ENCODE results near the gene ATAD3B.
"Not testable (repeated sequence)": the region's sequence is repeated elsewhere in the genome, so short reads cannot be mapped to it uniquely, and the experiment has no call there.

ATAD3B gene

DNA sequence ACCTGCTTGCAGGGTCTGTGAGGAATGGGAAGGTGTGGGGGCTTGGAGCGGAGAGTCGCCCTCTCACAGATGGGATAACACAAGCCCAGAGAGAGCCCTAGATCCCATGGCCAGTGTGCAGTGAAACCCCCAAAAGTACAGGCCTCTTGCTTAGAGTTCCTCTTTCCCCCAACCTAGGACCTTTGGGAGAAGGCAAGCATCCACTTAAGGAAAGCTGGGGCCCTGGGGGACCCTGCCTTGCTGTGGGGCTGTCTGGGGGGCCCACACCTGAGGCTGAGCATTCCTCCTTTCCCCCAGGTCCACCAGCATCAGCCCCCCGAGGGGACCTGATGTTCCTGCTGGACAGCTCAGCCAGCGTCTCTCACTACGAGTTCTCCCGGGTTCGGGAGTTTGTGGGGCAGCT lies 34.9 kb upstream of the ATAD3B start:
- no peak for DNase-seq (ENCODE audit: low spot score in 2 of 2)

GRCh38 chr1:1437033-1437903 lies 34.3 kb upstream of the ATAD3B start:
- in situ Hi-C loops (cut with MboI; ENCODE audit: low sequenced_read_pairs): loop anchor here (5.0 kb wide), 1 partner anchor 35 kb away; no protein-coding TSS in a partner anchor
- H3K36me3 ChIP-seq (replicated peaks): peaks cover 7% of the 10 kb centered on the region
- no peaks in the 10 kb centered on the region for H3K9me3 ChIP-seq
- H3K4me1 ChIP-seq: peaks cover 28% of the 10 kb centered on the region
- H3K4me3 ChIP-seq: peak overlapping the region; percentile 56
- DNase-seq (ENCODE audit: low spot score in 2 of 2): no peak
- H3K27me3 ChIP-seq (ENCODE audit: low read depth): no peaks in the 10 kb centered on the region

More for the DNA sequence above, 34.9 kb upstream of the ATAD3B start:
- Histone ChIP-seq H3K27me3 (ENCODE audit: low read depth) (no peaks in the 10 kb centered on the region), H3K4me3 (peak overlapping the region; percentile 56), H3K36me3 (replicated peaks) (peaks cover 7% of the 10 kb centered on the region), H3K9me3 (no peaks in the 10 kb centered on the region), H3K4me1 (peaks cover 28% of the 10 kb centered on the region)
- in situ Hi-C loops (cut with MboI; ENCODE audit: low sequenced_read_pairs): loop anchor here (5.0 kb wide), 1 partner anchor 34 kb away; no protein-coding TSS in a partner anchor

- Histone ChIP-seq H3K9me3 (no peaks in the 10 kb centered on the region), H3K27me3 (ENCODE audit: low read depth) (no peaks in the 10 kb centered on the region), H3K4me1 (peaks cover 28% of the 10 kb centered on the region), H3K36me3 (replicated peaks) (peaks cover 7% of the 10 kb centered on the region), H3K4me3 (no peak overlapping the region)
- no peak for DNase-seq (ENCODE audit: low spot score in 2 of 2)
- in situ Hi-C loops (cut with MboI; ENCODE audit: low sequenced_read_pairs): loop anchor here (5.0 kb wide), 1 partner anchor 36 kb away; no protein-coding TSS in a partner anchor
These were observed 33.6 kb upstream of the ATAD3B start for GRCh38 chr1:1437904-1438376.

GRCh38 chr1:1438531-1439381 lies 32.8 kb upstream of the ATAD3B start:
- Histone ChIP-seq H3K36me3 (replicated peaks) (peaks cover 7% of the 10 kb centered on the region), H3K4me1 (peaks cover 21% of the 10 kb centered on the region), H3K27me3 (ENCODE audit: low read depth) (no peaks in the 10 kb centered on the region), H3K9me3 (no peaks in the 10 kb centered on the region), H3K4me3 (no peak overlapping the region)
- no peak for DNase-seq (ENCODE audit: low spot score in 2 of 2)
- in situ Hi-C loops (cut with MboI; ENCODE audit: low sequenced_read_pairs): loop anchor here (5.0 kb wide), 1 partner anchor 36 kb away; no protein-coding TSS in a partner anchor

DNA sequence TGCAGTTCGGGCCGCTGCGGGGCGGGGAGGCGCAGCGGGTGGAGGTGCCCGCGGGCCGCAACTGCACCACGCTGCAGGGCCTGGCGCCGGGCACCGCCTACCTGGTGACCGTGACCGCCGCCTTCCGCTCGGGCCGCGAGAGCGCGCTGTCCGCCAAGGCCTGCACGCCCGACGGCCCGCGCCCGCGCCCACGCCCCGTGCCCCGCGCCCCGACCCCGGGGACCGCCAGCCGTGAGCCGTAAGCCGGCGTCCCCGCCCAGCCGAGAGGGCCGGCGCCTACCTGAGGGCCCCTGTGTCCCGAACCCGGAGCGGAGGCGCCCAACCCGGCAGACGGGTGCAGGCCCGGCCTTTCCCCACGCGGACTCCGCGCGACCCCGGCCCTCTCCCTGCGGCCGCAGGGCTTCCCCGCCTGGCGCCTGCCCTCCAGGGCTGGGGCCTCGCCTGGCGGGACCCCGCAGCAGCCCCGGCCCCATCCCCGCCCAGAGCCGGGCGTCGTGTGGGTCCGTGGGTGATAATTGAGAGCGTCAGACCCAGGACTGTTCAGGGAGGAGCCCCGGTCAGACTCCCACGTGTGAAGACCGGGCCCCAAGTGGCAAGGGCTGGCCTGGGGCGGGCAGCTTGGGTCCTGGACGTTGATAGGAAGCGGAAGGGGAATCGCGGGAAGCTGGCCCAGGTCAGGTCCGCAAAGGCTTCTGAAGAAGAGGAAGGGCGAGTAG lies 31.9 kb upstream of the ATAD3B start:
- DNase-seq (ENCODE audit: low spot score in 2 of 2): no peak
- Histone ChIP-seq H3K9me3 (no peaks in the 10 kb centered on the region), H3K4me1 (peaks cover 17% of the 10 kb centered on the region), H3K27me3 (ENCODE audit: low read depth) (no peaks in the 10 kb centered on the region), H3K36me3 (replicated peaks) (peaks cover 7% of the 10 kb centered on the region), H3K4me3 (no peak overlapping the region)
- in situ Hi-C loops (cut with MboI; ENCODE audit: low sequenced_read_pairs): loop anchor here (5.0 kb wide), 1 partner anchor 37 kb away; no protein-coding TSS in a partner anchor

DNA sequence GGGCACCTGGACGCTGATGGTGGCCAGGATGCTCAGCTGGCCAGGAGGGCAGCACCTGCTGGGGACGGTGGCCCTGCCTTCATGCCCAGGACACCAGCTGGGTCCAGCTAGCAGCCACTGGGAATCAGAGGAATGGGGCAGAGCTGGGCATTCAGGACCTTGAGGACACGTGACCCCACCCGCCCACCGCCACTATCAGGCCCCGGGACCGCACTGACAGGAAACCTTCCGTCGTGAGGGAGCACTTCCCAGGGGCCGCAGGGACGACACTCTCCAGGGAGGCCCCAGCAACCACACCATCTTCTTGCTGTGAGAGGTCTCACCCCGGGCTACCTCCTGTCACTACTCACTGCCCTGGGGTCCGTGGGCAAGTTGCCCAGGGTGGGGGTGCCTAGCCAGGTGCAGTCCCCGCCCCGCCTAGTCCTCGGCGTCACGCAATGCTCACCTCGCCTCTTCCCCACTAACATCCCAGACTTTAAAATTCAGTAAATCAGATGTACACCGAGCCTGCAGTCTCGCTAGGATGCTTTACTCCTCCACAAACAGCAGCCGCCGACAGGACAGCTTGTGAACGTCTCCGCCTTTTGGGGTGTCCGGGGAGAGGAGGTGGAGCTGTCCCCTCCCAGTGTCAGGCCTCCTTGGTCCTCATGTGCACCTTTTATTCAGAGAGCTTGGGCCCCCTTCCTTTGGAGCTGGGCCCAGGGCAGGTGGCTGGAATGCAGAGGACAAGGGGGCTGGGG lies 31.1 kb upstream of the ATAD3B start:
- in situ Hi-C loops (cut with MboI; ENCODE audit: low sequenced_read_pairs): no loop called here
- Histone ChIP-seq H3K4me3 (no peak overlapping the region), H3K9me3 (no peaks in the 10 kb centered on the region), H3K36me3 (replicated peaks) (peaks cover 7% of the 10 kb centered on the region), H3K27me3 (ENCODE audit: low read depth) (no peaks in the 10 kb centered on the region), H3K4me1 (peaks cover 12% of the 10 kb centered on the region)
- no peak for DNase-seq (ENCODE audit: low spot score in 2 of 2)

- H3K4me1 ChIP-seq: peaks cover 11% of the 10 kb centered on the region
- in situ Hi-C loops (cut with MboI; ENCODE audit: low sequenced_read_pairs): no loop called here
- no peaks in the 10 kb centered on the region for H3K27me3 ChIP-seq (ENCODE audit: low read depth)
- peaks cover 7% of the 10 kb centered on the region for H3K36me3 ChIP-seq (replicated peaks)
- H3K4me3 ChIP-seq: no peak overlapping the region
- DNase-seq (ENCODE audit: low spot score in 2 of 2): peak; percentile 46 to 82
- no peaks in the 10 kb centered on the region for H3K9me3 ChIP-seq
These were observed 30.3 kb upstream of the ATAD3B start for GRCh38 chr1:1441002-1441888.

DNA sequence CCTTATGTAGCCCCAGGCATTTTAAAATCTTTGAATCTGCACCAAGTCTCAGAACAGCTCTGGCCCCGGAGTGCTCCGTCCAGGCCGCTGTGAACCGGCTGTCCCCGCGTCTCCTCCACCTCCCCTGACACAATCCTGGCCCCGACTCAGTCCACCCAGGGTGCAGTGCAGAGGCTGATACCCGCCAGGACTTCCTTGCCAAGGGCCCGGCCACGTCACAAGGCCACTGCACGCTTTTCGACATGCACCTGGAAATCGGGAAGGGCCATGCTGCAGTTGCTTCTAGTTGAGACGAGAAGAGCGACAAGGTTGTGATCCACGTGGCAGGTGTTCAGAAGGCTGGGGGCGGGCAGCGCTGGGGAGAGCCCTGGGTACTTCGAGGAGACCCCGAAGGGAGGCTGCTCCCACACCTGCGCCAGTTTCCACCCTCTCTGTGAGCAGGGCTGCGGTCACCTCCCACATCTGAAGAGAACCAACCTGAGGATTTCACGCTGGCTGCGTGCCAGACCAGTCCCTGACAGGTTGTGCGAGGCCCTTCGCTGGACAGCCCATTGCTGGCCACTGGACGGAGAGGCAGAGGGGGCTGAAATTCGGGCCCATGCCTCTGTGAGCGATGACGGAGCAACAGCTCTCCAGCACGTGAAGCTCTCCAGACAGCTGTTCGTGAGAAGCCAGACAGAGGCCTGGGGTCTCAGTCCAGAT lies 29.3 kb upstream of the ATAD3B start:
- Histone ChIP-seq H3K4me3 (no peak overlapping the region), H3K4me1 (peaks cover 6% of the 10 kb centered on the region), H3K9me3 (no peaks in the 10 kb centered on the region), H3K27me3 (ENCODE audit: low read depth) (no peaks in the 10 kb centered on the region), H3K36me3 (replicated peaks) (peaks cover 7% of the 10 kb centered on the region)
- no peak for DNase-seq (ENCODE audit: low spot score in 2 of 2)
- in situ Hi-C loops (cut with MboI; ENCODE audit: low sequenced_read_pairs): no loop called here

DNA sequence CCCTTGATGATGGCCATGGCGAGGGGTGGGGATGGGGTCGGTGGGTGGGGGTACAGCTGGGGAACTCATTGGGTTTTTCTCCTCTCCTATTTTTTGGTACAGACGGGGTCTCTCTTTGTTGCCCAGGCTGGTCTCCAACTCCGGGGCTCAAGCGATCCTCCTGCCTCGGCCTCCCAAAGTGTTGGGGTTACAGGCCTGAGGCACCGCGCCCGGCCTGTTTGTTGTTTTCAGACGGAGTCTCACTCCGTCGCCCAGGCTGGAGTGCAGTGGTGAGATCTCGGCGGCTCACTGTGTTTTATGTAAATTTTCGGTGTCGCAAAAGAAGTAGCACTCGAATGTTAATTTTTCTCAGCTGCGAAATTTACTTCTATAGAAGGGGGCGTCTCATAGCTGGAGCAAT lies 24.9 kb upstream of the ATAD3B start:
- H3K4me3 ChIP-seq; DNase-seq (ENCODE audit: low spot score in 2 of 2); H3K36me3 ChIP-seq (replicated peaks); in situ Hi-C loops (cut with MboI; ENCODE audit: low sequenced_read_pairs); H3K9me3 ChIP-seq; H3K4me1 ChIP-seq; H3K27me3 ChIP-seq (ENCODE audit: low read depth): not testable (repeated sequence)

DNA sequence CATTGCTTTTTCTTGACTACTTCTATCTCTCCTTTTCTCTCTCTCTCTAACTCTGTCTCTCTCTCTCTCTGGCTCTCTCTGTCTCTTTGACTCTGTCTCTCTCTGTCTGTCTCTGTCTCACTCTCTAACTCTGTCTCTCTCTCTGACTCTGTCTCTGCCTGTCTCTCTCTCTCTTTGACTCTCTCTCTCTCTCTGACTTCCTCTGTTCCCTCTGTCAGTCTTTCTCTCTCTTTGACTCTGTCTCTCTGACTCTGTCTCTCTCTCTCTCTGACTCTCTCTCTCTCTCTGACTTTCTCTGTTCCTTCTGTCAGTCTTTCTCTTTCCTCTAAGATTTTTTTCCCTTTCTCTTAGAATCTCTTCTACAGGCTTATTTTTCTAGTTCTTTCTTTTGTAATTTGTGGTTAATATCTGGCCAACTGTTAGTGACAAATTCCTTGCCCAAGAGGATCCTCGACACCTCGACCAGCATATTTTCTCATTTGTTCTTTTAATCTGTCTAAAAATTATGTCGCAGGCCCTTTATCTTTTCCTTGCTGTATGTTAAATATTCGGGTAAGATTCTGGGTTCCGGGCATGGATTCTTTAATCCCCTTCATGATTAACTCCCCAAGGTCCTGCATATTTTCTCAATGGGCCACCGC lies 22.3 kb upstream of the ATAD3B start, which contains the start of gene ATAD3C:
Gene ATAD3C, plus strand, starts transcription at position 591 of the 641 bp plus-strand sequence. CDS start 995 bp downstream, outside the sequence.
- H3K4me1 ChIP-seq: no peaks in the 10 kb centered on the region
- no peaks in the 10 kb centered on the region for H3K9me3 ChIP-seq
- DNase-seq (ENCODE audit: low spot score in 2 of 2): no peak
- H3K27me3 ChIP-seq (ENCODE audit: low read depth): no peaks in the 10 kb centered on the region; the same call in none of the 2 replicates
- in situ Hi-C loops (cut with MboI; ENCODE audit: low sequenced_read_pairs): no loop called here
- no peaks in the 10 kb centered on the region for H3K36me3 ChIP-seq (replicated peaks)
- H3K4me3 ChIP-seq: no peak within 1 kb of the TSS

- H3K27me3 ChIP-seq (ENCODE audit: low read depth); H3K9me3 ChIP-seq; in situ Hi-C loops (cut with MboI; ENCODE audit: low sequenced_read_pairs); DNase-seq (ENCODE audit: low spot score in 2 of 2); H3K36me3 ChIP-seq (replicated peaks); H3K4me1 ChIP-seq; H3K4me3 ChIP-seq: not testable (repeated sequence)
These were observed 20.9 kb upstream of the ATAD3B start for GRCh38 chr1:1450616-1451015.
